IMR-90 (cell line): ENCODE results near the gene MLIP. TPM values are rescaled to one million over a fixed set of nuclear protein-coding genes. Genes with fewer than 3 reads are reported as not detected.
A peak's percentile ranks its signal among the peaks of the same experiment; 100 is the strongest.

Experiments
- ATAC-seq: fragments of 200-7000 bp; cut with Tn5 transposase; 2 replicates; pipeline ENCODE4 v1.9.1; 2020; ENCODE audit warnings: low read depth, mild to moderate bottlenecking, moderate library complexity
- BruUV-seq: library from RNA; stranded (reverse); fragments of 400-500 nt; replicated peaks from 2 replicates; lab custom pipeline; 2021; lab: Mats Ljungman, UMichigan
- CTCF ChIA-PET: fragments of 300-600 bp; formaldehyde crosslinking; extraction: SDS; loops from one replicate; lab custom pipeline; 2021; ENCODE audit warnings: antibody characterized with exemption; lab: Yijun Ruan, JAX
- POLR2A ChIA-PET: fragments of 300-600 bp; sonication (Branson Sonifier 250); formaldehyde crosslinking; loops from one replicate; lab custom pipeline; 2022; ENCODE audit warnings: antibody characterized with exemption; ENCODE audit not compliant: unreplicated experiment; lab: Charles Lee
- DNase-seq: peaks from one replicate; pipeline ENCODE4 v3.0.0; 2013
- H2AFZ ChIP-seq: replicated peaks from 2 replicates; pipeline ENCODE3; 2013; ENCODE audit warnings: low read length, mild to moderate bottlenecking; ENCODE audit not compliant: poor library complexity
- H2AK5ac ChIP-seq: 2 replicates; pipeline ENCODE4 v1.6.1; 2013; ENCODE audit warnings: low read depth, low read length, inconsistent platforms
- H2AK9ac ChIP-seq: replicated peaks from 2 replicates; pipeline ENCODE3; 2013; ENCODE audit warnings: mild to moderate bottlenecking, low read depth, low read length, moderate library complexity; ENCODE audit not compliant: poor library complexity
- H2BK120ac ChIP-seq: 2 replicates; pipeline ENCODE4 v1.6.1; 2013; ENCODE audit warnings: low read depth, low read length, inconsistent platforms
- H2BK15ac ChIP-seq: 3 replicates; pipeline ENCODE4 v1.6.1; 2013; ENCODE audit warnings: low read depth, low read length, inconsistent platforms
- H2BK20ac ChIP-seq: 2 replicates; pipeline ENCODE4 v1.6.1; 2013; ENCODE audit warnings: low read depth, mild to moderate bottlenecking, inconsistent platforms, low read length, moderate library complexity
- H2BK5ac ChIP-seq: 2 replicates; pipeline ENCODE4 v1.6.1; 2013; ENCODE audit warnings: mild to moderate bottlenecking, low read depth, low read length, inconsistent platforms; ENCODE audit not compliant: poor library complexity, severe bottlenecking
- H3K14ac ChIP-seq: replicated peaks from 2 replicates; pipeline ENCODE4 v1.6.1; 2013; ENCODE audit warnings: low read depth, low read length, inconsistent platforms
- H3K18ac ChIP-seq: 2 replicates; pipeline ENCODE4 v1.6.1; 2013; ENCODE audit warnings: low read depth, low read length, control low read depth
- H3K23ac ChIP-seq: 2 replicates; pipeline ENCODE4 v1.6.1; 2013; ENCODE audit warnings: low read depth, low read length, inconsistent platforms
- H3K27ac ChIP-seq: 2 replicates; pipeline ENCODE4 v1.5.1; 2013; ENCODE audit warnings: mild to moderate bottlenecking, control low read depth, low read length; ENCODE audit not compliant: insufficient read depth
- H3K27me3 ChIP-seq: 2 replicates; pipeline ENCODE4 v1.6.1; 2013; ENCODE audit warnings: low read length; ENCODE audit not compliant: control insufficient read depth, insufficient read depth
- H3K36me3 ChIP-seq: 2 replicates; pipeline ENCODE4 v1.6.1; 2013; ENCODE audit warnings: low read length, mixed read lengths; ENCODE audit not compliant: control insufficient read depth, insufficient read depth
- H3K4ac ChIP-seq: 2 replicates; pipeline ENCODE4 v1.6.1; 2013; ENCODE audit warnings: low read depth, low read length, inconsistent platforms
- H3K4me1 ChIP-seq: 2 replicates; pipeline ENCODE4 v1.6.1; 2013; ENCODE audit warnings: low read length, mixed read lengths; ENCODE audit not compliant: control insufficient read depth, insufficient read depth
- H3K4me2 ChIP-seq: 2 replicates; pipeline ENCODE4 v1.6.1; 2013; ENCODE audit warnings: low read depth, mild to moderate bottlenecking, control low read depth, low read length, moderate library complexity
- H3K4me3 ChIP-seq: 2 replicates; pipeline ENCODE4 v1.5.1; 2013; ENCODE audit warnings: low read depth, mild to moderate bottlenecking, control low read depth, low read length, moderate library complexity; ENCODE audit not compliant: insufficient read depth
- H3K56ac ChIP-seq: 2 replicates; pipeline ENCODE4 v1.6.1; 2013; ENCODE audit warnings: low read length, inconsistent platforms; ENCODE audit not compliant: insufficient read depth; ENCODE audit errors: extremely low read depth
- H3K79me1 ChIP-seq, 2 experiments: 2 replicates each; pipeline ENCODE4 v1.6.1; 2013; ENCODE audit warnings: low read length in 2 of 2, inconsistent platforms in 1 of 2, low read depth in 1 of 2
- H3K9ac ChIP-seq: 2 replicates; pipeline ENCODE4 v1.6.1; 2013; ENCODE audit warnings: low read depth, low read length, control low read depth
- H3K9me1 ChIP-seq: 2 replicates; pipeline ENCODE4 v1.6.1; 2013; ENCODE audit warnings: low read length, inconsistent platforms; ENCODE audit not compliant: insufficient read depth
- H3K9me3 ChIP-seq: 2 replicates; pipeline ENCODE4 v1.6.1; 2013; ENCODE audit warnings: low read length; ENCODE audit not compliant: control insufficient read depth, insufficient read depth
- H4K20me1 ChIP-seq: 2 replicates; pipeline ENCODE4 v1.6.1; 2013; ENCODE audit warnings: low read length, inconsistent platforms; ENCODE audit not compliant: insufficient read depth
- H4K5ac ChIP-seq: 2 replicates; pipeline ENCODE4 v1.6.1; 2013; ENCODE audit warnings: mild to moderate bottlenecking, low read depth, low read length, control low read depth
- H4K8ac ChIP-seq, 2 experiments: 2 replicates each; pipeline ENCODE4 v1.6.1; 2013; ENCODE audit warnings: low read depth in 2 of 2, low read length in 2 of 2, control low read depth in 1 of 2, inconsistent platforms in 1 of 2
- H4K91ac ChIP-seq: 2 replicates; pipeline ENCODE4 v1.6.1; 2013; ENCODE audit warnings: low read depth, low read length, inconsistent platforms; ENCODE audit not compliant: insufficient read depth
- BHLHE40 ChIP-seq: fragments of 150-350 bp; IDR thresholded peaks from 2 replicates; pipeline ENCODE4 v1.6.1; 2016; ENCODE audit warnings: mild to moderate bottlenecking, low read depth, low read length
- CEBPB ChIP-seq: IDR thresholded peaks from 2 replicates; pipeline ENCODE4 v1.6.1; 2012; ENCODE audit warnings: low read depth, low read length, improper control_type of control experiment
- FOS ChIP-seq: fragments of 150-350 bp; IDR thresholded peaks from 2 replicates; pipeline ENCODE4 v1.6.1; 2016; ENCODE audit warnings: low read depth, low read length
- RAD21 ChIP-seq: IDR thresholded peaks from 2 replicates; pipeline ENCODE4 v1.6.1; 2012; ENCODE audit warnings: low read length, improper control_type of control experiment
- RFX5 ChIP-seq: IDR thresholded peaks from 2 replicates; pipeline ENCODE4 v1.8.0; 2012; ENCODE audit warnings: low read depth, mild to moderate bottlenecking, low read length, moderate library complexity
- SMC3 ChIP-seq: fragments of 150-350 bp; IDR thresholded peaks from 2 replicates; pipeline ENCODE4 v1.6.1; 2016; ENCODE audit warnings: low read depth, mild to moderate bottlenecking, antibody characterized with exemption, low read length, moderate library complexity
- WGBS, 2 experiments: methylation state at CpG; one replicate each; pipeline versions ENCODE4 v1.1.5 to v1.1.7; 2013; ENCODE audit warnings: missing lambda C conversion rate in 2 of 2; ENCODE audit not compliant: insufficient read length in 1 of 2; ENCODE audit errors: extremely low coverage in 2 of 2; 5-methylcytosine and 5-hydroxymethylcytosine counted together
- dilution Hi-C: fragments of 300-500 bp; cut with HindIII; formaldehyde crosslinking; loops from one replicate; pipeline ENCODE4 v1.14.3; 2018; ENCODE audit warnings: low sequenced_read_pairs; ENCODE audit not compliant: unreplicated experiment
- in situ Hi-C: fragments of 300-500 bp; cut with MboI; formaldehyde crosslinking; loops from 3 replicates; pipeline ENCODE4 v1.14.3; 2019; ENCODE audit warnings: low sequenced_read_pairs, inconsistent platforms, mixed read lengths
- intact Hi-C: fragments of 100-400 bp; cut with micrococcal nuclease; formaldehyde crosslinking; loops from 2 replicates; pipeline ENCODE4 v1.10.0; 2022
- polyA plus RNA-seq, 3 experiments: library from polyadenylated mRNA; depleted of rRNA; stranded (reverse); fragments of >200 nt; gene quantifications; 2 replicates each; pipeline ENCODE4 v1.2.3, GENCODE V29; 2012; ENCODE audit warnings: low replicate concordance in 1 of 3
- total RNA-seq: library from RNA; depleted of rRNA; stranded (reverse); fragments of >200 nt; gene quantifications from 2 replicates; pipeline ENCODE4 v1.2.3, GENCODE V29; 2012

Gene MLIP
- total and polyA plus RNA-seq, 2 of the 4 experiments (the other 2 are of a cell fraction) = not detected

DNA sequence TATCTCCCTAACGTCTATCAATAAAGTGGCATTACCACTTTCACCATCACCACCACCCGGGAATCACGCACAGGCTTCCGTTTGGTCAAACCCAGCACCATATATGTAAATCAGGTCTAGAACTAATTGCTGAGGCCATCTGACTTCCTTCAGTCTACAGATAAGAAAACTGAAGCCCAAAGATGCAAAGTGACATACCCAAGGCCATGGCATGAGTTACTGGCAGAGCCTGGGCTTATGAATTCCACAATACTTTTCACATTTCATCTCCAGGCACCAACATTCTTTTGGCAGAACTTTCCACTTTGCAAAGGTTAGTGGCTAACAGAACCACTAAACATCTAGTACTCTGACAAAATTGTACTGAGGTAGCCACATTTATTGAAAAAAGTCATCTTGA is 132.5 kb downstream of the MLIP start:
- no peaks in the 10 kb centered on the region for H3K27me3 ChIP-seq
- WGBS, 2 experiments = no CpG with 5 or more reads among the region's 4 CpGs
- no peak overlapping the region for H3K18ac ChIP-seq
- no peak overlapping the region for H4K8ac ChIP-seq
- H3K79me1 ChIP-seq = no peaks in the 10 kb centered on the region
- no peak overlapping the region for H3K4me2 ChIP-seq
- no peak overlapping the region for H2BK5ac ChIP-seq
- H3K27ac ChIP-seq = no peak overlapping the region
- H2AFZ ChIP-seq = no peak overlapping the region
- no peak overlapping the region for H2BK15ac ChIP-seq
- H2BK120ac ChIP-seq = no peak overlapping the region
- no peaks in the 10 kb centered on the region for H3K36me3 ChIP-seq
- BruUV-seq = no TSS peak
- no peak overlapping the region for H4K5ac ChIP-seq
- no peaks in the 10 kb centered on the region for H3K4me1 ChIP-seq
- H3K4me3 ChIP-seq = no peak overlapping the region
- intact Hi-C loops = loop anchor here (1.0 to 5.0 kb wide), 3 partner anchors 256 to 994 kb away; no protein-coding TSS in a partner anchor
- no peak overlapping the region for H3K9ac ChIP-seq
- peak overlapping the region; percentile 0; the same call in 1 of the 2 replicates for H3K4ac ChIP-seq
- dilution Hi-C loops = no loop called here
- no peak overlapping the region for H3K14ac ChIP-seq
- ChIA-PET CTCF (interaction anchor here (0.9 to 1.2 kb wide), 6 partner anchors 10 to 257 kb away, joined by 3 to 7 read pairs (median 3); no protein-coding TSS in a partner anchor), POLR2A (no interaction called here)
- in situ Hi-C loops = no loop called here
- no peaks in the 10 kb centered on the region for H3K9me1 ChIP-seq
- H3K23ac ChIP-seq = no peak overlapping the region
- H3K56ac ChIP-seq = no peak overlapping the region
- ATAC-seq = no peak
- H3K9me3 ChIP-seq = no peaks in the 10 kb centered on the region
- H2AK5ac ChIP-seq = no peak overlapping the region
- no peaks in the 10 kb centered on the region for H4K20me1 ChIP-seq
- H2BK20ac ChIP-seq = 0 out of 2 replicates have a peak overlapping the region, but pooled peaks have one; percentile 3
- TF ChIP-seq RAD21 = no peak
- no peak for TF ChIP-seq BHLHE40
- no peak for TF ChIP-seq FOS
- TF ChIP-seq SMC3 = no peak
- no peak for TF ChIP-seq RFX5
- no peak for TF ChIP-seq CEBPB
- H2AK9ac ChIP-seq = no peak overlapping the region
- DNase-seq = no peak
- no peak overlapping the region for H4K91ac ChIP-seq
